Osteoblast (primary cell): ENCODE measurements around the gene PCED1B. TPM values are rescaled to one million over a fixed set of nuclear protein-coding genes. Genes with fewer than 3 reads are reported as not detected.
"Not testable (repeated sequence)": the region's sequence is repeated elsewhere in the genome, so short reads cannot be mapped to it uniquely, and the experiment has no call there.

Experiments
- DNase-seq: peaks from one replicate; pipeline ENCODE4 v3.0.0; 2011; ENCODE audit warnings: low spot score, mixed read lengths; ENCODE audit not compliant: insufficient read length; ENCODE audit errors: missing footprints
- H2AFZ ChIP-seq: 2 replicates; pipeline ENCODE4 v1.6.0; 2011; ENCODE audit warnings: mild to moderate bottlenecking, low read length
- H3K27ac ChIP-seq: 2 replicates; pipeline ENCODE4 v1.5.1; 2011; ENCODE audit warnings: mild to moderate bottlenecking, low read depth, low read length, moderate library complexity
- H3K27me3 ChIP-seq: 2 replicates; pipeline ENCODE4 v1.6.0; 2012; ENCODE audit warnings: mild to moderate bottlenecking, control low read depth, inconsistent platforms, low read length, moderate library complexity; ENCODE audit not compliant: insufficient read depth
- H3K36me3 ChIP-seq: 2 replicates; pipeline ENCODE4 v1.5.1; 2011; ENCODE audit warnings: mild to moderate bottlenecking, low read length, control low read depth, moderate library complexity; ENCODE audit not compliant: insufficient read depth
- H3K4me1 ChIP-seq: 2 replicates; pipeline ENCODE4 v1.5.1; 2011; ENCODE audit warnings: mild to moderate bottlenecking, low read length, control low read depth, moderate library complexity; ENCODE audit not compliant: insufficient read depth
- H3K4me2 ChIP-seq: 2 replicates; pipeline ENCODE4 v1.6.0; 2011; ENCODE audit warnings: mild to moderate bottlenecking, low read length; ENCODE audit not compliant: insufficient read depth
- H3K4me3 ChIP-seq: fragments of 200-600 bp; sonication (generic); 3 replicates; pipeline ENCODE4 v1.5.1; 2012; ENCODE audit warnings: mild to moderate bottlenecking, low read length, inconsistent platforms; ENCODE audit not compliant: insufficient read depth
- H3K79me2 ChIP-seq: 2 replicates; pipeline ENCODE4 v1.6.0; 2012; ENCODE audit warnings: mild to moderate bottlenecking, low read length, control low read depth, inconsistent platforms; ENCODE audit not compliant: insufficient read depth
- H3K9me3 ChIP-seq: 2 replicates; pipeline ENCODE4 v1.5.1; 2011; ENCODE audit warnings: low read depth, low read length, control low read depth
- H4K20me1 ChIP-seq: 2 replicates; pipeline ENCODE4 v1.6.0; 2012; ENCODE audit warnings: mild to moderate bottlenecking, low read length, control low read depth; ENCODE audit not compliant: insufficient read depth
- total RNA-seq: library from RNA; depleted of rRNA; stranded (reverse); fragments of >200 nt; gene quantifications from 2 replicates; pipeline ENCODE4 v1.2.3, GENCODE V29; 2012
- TF ChIP-seq, protein P1 (sequence below): IDR thresholded peaks from 2 replicates; pipeline ENCODE4 v1.5.1; 2011; ENCODE audit warnings: mild to moderate bottlenecking, low read depth, low read length, moderate library complexity; ENCODE audit errors: extremely low read depth

Gene PCED1B
- total RNA-seq, 1 donor: 0.36 TPM

DNA sequence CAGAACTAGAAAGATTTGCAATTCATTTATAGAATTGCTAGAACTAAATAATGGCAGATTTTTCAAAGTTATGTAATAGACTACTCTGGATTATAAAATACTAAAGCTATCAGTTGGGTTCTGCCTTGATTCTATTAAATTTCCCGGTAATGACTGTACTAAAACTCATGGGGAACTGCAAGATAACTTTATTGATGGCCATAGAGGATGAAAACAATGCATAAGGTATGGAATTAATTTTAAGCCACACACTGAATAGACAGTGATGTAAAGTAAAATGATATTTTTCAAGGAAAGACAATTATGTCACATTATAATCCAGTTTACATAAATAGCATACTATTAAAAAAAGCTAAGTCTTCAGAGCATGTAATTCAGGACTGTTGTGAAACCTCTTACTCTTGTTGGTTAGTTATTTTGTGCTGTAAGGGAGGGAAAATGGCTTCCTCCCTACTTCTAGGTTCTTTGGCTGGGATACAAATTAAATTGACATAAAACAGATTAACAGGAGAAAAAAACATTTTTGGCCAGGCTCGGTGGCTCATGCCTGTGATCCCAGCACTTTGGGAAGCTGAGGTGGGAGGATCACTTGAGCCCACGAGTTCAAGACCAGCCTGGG is 134.7 kb downstream of the PCED1B start:
- H3K79me2 ChIP-seq: no peaks in the 10 kb centered on the region
- no peak overlapping the region for H2AFZ ChIP-seq
- no peaks in the 10 kb centered on the region for H4K20me1 ChIP-seq
- H3K27me3 ChIP-seq: no peaks in the 10 kb centered on the region
- no peak for DNase-seq
- no peak overlapping the region for H3K4me3 ChIP-seq
- no peak overlapping the region for H3K27ac ChIP-seq
- TF ChIP-seq, protein P1, sequence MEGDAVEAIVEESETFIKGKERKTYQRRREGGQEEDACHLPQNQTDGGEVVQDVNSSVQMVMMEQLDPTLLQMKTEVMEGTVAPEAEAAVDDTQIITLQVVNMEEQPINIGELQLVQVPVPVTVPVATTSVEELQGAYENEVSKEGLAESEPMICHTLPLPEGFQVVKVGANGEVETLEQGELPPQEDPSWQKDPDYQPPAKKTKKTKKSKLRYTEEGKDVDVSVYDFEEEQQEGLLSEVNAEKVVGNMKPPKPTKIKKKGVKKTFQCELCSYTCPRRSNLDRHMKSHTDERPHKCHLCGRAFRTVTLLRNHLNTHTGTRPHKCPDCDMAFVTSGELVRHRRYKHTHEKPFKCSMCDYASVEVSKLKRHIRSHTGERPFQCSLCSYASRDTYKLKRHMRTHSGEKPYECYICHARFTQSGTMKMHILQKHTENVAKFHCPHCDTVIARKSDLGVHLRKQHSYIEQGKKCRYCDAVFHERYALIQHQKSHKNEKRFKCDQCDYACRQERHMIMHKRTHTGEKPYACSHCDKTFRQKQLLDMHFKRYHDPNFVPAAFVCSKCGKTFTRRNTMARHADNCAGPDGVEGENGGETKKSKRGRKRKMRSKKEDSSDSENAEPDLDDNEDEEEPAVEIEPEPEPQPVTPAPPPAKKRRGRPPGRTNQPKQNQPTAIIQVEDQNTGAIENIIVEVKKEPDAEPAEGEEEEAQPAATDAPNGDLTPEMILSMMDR: no peak
- no peak overlapping the region for H3K4me2 ChIP-seq
- H3K4me1 ChIP-seq: peaks cover 4% of the 10 kb centered on the region
- no peaks in the 10 kb centered on the region for H3K9me3 ChIP-seq
- H3K36me3 ChIP-seq: no peaks in the 10 kb centered on the region

DNA sequence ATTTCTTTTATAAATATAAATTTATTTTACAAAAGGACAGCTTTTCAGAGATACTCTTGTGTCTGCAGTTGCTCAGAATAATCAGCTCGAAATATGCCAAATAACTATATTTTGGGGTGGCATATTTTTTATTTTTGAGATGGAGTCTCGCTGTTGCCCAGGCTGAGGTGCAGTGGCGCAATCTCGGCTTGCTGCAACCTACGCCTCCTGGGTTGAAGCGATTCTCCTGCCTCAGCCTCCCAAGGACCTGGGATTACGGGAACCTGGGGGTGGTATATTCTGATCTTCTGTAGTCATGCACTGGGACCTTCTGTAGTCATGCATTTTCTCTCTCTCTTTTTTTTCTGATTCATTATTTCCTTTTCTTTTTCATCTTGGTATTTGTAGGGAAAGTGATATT is 135.3 kb downstream of the PCED1B start:
- Histone ChIP-seq H3K4me3 (no peak overlapping the region), H3K27me3 (no peaks in the 10 kb centered on the region), H4K20me1 (no peaks in the 10 kb centered on the region), H3K27ac (no peak overlapping the region), H3K79me2 (no peaks in the 10 kb centered on the region), H2AFZ (no peak overlapping the region), H3K9me3 (no peaks in the 10 kb centered on the region), H3K4me2 (no peak overlapping the region), H3K4me1 (peaks cover 4% of the 10 kb centered on the region), H3K36me3 (no peaks in the 10 kb centered on the region)
- no peak for DNase-seq
- TF ChIP-seq, protein P1: no peak

DNA sequence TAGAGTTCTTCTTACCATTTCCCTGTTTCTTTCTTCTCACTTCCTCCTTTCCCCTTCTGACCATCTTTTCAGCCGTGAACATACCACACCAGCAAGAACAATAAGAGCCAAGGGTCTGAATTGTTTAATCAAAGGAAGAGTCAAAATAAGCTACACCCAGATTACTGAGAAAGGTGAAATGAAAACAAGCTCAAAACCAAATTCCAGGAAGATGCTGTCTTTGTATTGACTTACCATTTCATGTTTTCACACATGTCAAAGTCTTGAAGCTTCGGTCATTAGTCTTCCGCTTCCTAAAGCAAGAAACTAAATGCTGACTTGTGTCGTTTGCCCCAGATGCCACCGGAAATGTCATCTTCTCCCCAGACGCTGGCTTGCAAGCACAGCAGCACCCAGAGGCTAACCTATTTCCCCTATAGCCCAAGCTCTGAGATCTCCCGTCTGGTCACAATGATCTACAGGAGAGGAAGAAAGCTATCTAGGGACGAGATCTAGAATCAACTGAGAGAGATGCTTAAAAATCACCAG is 136.8 kb downstream of the PCED1B start:
- Histone ChIP-seq H3K9me3 (no peaks in the 10 kb centered on the region), H3K4me1 (peaks cover 9% of the 10 kb centered on the region), H3K27me3 (no peaks in the 10 kb centered on the region), H3K36me3 (no peaks in the 10 kb centered on the region), H2AFZ (no peak overlapping the region), H3K79me2 (no peaks in the 10 kb centered on the region), H3K4me2 (no peak overlapping the region), H4K20me1 (no peaks in the 10 kb centered on the region), H3K27ac (no peak overlapping the region), H3K4me3 (no peak overlapping the region)
- no peak for DNase-seq
- TF ChIP-seq, protein P1: no peak

DNA sequence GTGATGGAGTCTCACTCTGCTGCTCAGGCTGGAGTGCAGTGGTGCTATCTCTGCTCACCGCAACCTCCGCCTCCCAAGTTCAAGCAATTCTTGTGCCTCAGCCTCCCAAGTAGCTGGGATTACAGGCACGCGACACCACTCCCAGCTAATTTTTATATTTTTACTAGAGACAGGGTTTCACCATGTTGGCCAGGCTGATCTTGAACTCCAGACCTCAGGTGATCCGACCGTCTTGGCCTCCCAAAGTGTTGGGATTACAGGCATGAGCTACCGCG is 138.1 kb downstream of the PCED1B start:
- H3K4me2 ChIP-seq, H3K4me1 ChIP-seq, H4K20me1 ChIP-seq, H3K27ac ChIP-seq, H3K79me2 ChIP-seq, H3K36me3 ChIP-seq, H3K27me3 ChIP-seq, H2AFZ ChIP-seq, H3K4me3 ChIP-seq, DNase-seq, H3K9me3 ChIP-seq: not testable (repeated sequence)
